Stimulated activated CD4-positive, alpha-beta T cell treated with anti-CD3 and anti-CD28 coated beads, TNF-alpha, amount 100 ng/mL, for 4 hours (primary cell): ENCODE measurements around the gene NOS1AP.

Experiments used
- DNase-seq, 3 experiments: peaks; one replicate each; pipeline ENCODE4 v3.0.0-alpha.2; 2020; ENCODE audit warnings: low read depth in 3 of 3

The NOS1AP gene

DNA sequence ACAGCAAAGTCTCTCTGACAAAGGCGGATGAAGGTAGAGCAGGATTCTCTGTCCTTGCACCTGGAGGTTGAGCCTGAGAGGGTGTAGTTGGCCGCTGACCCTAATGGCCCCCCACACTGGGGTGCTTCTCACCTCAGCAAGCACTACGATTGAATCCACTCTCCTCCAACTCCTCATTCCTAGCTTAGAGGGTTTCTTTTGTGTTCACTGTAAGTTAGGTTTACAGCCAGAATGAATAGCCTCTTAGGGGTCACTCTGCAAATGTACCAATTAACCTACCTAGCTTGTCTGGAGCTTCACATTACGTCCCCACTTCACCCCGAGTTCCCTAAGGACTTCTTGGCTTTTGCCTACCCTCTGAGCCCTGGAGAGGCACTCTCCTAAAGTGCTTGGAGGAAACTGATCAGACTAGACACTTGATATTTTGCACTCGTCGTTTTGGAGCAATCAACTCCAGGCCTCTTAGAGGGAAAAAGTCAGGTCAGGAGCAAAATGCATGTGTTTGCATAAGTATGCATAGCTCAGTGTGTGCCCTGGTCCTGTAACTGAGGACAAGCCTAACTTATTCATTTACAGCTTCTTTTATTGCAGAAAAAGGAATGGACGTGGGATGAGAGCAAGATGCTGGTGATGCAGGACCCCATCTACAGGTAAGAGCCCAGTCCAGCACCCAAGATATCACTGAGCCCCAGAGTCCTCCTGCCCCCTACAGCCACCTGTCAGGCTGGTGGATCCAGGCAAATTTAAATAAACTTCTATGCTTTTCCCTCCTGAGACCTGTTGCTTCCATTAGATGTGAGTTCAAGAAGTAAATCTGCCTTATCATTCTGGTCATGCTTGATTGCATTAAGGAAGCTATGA is 230.8 kb downstream of the NOS1AP start:
- DNase-seq = no peak

DNA sequence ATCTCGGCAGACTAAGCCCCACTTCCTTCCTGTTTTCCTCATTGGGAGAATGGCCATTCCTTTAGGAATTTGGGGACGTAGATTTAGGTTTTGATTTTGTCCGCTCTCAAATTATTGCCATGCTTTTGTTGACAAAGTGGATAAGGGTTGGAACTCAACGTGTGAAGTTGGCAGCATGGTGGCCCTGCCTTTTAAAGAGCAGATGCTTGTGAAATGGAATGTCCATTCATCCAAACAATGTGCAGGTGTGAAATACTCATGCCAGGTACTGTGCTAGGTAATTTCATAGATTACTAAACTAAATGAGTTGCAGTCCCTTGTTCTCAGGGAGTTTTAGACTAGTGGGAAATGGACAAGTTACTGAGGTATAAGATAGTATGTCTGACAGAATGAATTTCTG is 232.2 kb downstream of the NOS1AP start:
- DNase-seq = no peak

DNA sequence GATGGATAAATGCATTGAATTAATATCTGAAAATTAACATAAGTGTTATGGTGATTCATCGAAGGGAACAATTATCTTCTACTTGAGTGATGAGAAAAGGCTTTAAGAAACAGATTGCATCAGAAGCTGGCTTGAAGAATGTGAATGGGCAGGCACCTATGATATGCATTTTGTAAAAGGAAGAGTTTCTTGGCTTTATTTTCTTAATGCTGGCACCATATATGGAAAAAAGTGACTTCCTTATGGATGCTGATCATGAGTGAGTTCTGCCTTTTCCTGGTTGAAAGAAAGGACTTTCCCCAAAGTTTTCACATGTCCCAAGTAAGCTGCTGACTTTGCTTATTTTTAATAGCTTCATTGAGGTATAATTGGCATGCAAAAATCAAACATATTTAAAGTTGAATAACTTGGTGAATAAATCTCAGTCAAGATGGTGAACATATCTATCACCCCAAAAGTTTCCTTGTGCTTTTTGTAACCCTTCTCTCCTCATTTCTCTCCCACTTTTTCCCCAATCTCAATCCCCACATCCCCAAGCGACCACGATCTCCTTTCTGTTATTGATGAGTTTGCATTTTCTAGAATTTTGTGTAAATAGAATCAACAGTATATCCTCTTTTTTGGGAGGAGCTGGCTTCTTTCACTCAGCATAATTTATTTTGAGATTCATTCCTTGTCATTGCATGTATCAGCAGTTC is 233.0 kb downstream of the NOS1AP start:
- DNase-seq = no peak

DNA sequence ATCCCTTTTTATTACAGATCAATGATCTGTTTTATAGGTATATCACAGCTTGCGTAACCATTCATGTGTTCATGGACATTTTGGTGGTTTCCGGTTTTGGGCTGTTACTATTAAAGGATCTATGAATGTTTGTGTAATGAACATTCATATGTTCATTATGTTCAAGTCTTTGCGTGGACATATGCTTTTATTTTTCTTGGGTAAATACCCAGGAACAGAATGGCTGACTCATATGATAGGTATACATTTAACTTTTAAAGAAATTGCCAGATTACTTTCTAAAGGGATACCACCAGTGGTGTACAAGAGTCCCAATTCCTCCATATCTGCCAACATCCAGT is 233.5 kb downstream of the NOS1AP start:
- DNase-seq = no peak

DNA sequence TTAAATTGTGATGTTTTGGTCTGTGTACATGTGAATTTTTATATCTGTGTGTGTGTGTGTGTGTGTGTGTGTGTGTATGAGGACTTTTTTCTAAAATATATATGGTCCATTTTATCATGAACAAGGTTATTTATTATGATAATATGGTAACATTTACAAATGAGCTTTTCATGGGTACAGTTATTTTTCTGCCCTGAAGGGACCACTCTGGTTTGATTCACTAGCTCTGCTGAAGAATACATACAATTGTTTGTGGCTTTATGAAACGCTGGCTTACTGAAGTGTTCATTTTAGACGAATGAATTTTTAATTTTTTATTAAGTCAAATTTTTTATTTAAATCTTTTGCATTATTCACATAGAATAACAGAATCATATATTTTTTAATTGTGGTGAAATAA is 235.2 kb downstream of the NOS1AP start:
- DNase-seq = no peak

DNA sequence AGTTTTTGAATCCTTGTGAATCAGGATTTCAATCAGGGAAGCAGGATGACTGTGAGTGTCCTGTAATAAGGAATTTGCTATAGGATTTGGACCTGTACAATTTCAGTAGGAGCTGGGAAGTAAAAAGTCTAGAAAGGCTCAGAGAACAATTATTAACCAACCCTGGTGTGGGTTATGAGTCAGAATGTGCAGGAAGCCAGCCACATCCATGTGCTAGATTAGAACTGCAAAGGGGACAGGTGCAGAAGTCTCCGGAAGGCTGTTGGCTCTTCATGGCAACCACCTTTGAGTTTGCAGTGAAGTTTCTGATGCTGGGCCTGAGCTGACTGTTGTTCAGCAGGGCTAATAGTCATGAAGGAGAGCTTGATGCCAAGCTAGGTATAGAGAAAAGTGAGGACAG is 236.5 kb downstream of the NOS1AP start:
- no peak for DNase-seq

DNA sequence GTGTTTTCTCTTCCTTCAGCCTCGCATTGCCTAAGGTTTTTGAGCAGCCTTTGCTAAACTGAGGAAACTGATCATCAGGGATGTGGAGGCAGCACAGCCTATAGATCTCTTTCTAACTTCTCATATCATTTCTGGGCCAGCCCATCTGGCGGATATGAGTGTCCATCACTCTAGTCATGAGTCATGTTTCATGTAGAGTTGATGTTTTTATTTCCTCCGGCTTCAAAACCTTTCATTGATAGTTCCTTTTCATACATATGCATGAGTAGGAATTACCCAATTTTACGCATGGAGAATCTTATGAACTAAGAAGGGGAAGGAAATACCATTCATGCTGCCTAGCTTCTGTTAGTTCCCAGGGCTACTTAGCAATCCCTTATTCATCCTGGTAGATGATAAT is 240.8 kb downstream of the NOS1AP start:
- no peak for DNase-seq

DNA sequence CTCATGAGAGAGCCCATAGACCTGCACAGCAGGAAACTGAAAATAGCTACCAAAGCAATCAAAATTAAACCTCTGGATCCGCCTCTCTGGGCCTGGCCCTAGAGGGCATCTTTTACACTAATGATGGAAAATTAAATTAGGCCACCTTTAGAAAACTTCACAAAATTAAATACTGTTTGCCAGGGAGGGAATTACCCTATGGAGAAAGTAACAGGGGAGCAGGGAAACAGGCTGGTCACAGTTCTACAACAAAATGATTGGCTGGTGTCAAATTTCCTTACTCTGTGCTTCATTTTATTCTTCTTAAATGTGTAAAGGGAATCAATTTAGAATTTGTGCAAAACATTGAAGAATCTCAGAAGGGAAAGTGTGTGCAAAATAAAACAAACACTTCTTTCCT is 244.7 kb downstream of the NOS1AP start:
- no peak for DNase-seq

DNA sequence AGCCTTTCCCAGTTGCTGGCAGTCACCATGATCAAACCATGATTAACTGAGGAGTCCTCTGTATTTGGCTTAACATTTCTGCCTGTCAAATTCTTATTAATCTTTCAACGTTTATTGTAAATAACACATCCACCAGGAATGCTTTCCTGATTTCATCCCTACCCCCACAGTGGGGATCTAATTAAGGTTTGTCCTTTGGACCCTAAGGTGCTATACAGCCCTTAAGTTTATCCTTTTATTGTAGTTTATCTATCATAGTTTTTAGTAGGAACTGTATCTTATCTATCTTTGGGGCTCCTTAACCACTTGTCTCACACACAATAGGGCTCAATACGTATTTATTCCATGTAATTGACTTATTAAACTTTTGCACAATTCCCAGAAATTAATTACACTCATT is 246.2 kb downstream of the NOS1AP start:
- no peak for DNase-seq

DNA sequence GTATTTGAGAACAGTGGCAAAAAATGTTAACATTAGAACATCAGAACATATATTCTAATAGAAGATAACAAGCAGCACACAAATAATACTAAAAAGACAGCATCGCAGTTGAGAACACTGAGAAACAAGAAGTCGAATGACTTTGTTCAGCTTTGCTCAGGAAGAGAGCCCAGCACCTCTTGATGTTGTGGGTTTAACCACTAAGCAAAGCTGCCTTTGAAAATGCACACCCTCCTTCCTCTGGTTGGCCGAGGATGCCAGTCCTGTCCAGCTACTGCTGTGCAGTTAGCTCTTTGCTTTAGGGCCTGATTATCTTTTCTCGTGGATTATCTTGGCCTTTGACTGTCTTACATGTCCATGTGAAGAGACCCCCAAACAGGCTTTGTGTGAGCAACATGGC is 246.7 kb downstream of the NOS1AP start:
- no peak for DNase-seq

DNA sequence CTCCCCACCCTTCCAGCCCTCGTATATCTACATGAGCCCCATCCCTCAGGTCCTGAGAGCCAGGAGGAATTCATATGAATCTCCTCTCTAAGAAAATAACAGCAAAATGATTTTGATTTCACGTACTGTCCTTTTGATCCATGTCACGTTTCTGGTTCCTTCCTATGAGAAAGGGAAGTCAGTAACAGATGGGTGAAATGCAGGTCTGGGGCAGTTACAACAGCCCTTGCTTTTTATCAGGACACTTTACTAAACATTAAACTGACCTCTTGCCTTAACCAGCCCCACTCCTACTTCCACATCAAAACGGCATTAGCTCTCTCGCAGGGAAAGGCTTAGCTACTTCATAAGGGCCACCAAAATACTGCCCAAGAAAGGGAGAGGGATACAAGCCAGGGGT is 248.1 kb downstream of the NOS1AP start:
- no peak for DNase-seq

DNA sequence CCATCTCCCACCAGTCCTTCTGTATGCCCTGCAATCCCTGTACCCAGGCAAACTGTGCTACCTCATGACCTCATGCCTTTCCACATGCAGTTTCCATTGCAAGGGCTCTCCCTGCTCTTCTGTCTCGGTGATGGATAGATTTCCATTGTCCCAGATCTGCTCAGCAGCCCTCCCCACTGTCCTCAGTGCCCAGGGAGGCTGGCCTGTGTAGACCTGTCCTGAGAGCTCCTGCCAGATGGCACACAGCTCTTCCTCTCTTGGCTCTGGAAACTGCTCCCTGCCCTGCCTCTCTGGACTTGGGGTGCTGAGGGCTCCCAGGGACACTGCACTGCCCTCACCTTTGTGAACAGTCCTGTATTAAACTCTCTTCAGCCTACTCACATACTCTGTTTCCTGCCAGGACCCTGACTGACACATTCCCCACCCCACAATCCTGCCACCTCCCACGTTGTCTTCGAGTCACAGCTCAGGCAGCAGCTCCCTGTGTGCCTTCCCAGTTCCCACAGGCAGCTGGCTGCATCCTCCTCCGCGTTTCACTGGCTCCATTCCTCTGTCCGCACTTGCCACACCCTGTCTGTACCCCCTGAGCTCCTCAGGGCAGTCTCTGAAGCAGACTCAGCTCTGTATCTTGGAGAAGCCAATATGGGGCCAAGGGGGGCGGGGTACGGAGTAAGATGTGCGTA is 250.1 kb downstream of the NOS1AP start:
- no peak for DNase-seq

DNA sequence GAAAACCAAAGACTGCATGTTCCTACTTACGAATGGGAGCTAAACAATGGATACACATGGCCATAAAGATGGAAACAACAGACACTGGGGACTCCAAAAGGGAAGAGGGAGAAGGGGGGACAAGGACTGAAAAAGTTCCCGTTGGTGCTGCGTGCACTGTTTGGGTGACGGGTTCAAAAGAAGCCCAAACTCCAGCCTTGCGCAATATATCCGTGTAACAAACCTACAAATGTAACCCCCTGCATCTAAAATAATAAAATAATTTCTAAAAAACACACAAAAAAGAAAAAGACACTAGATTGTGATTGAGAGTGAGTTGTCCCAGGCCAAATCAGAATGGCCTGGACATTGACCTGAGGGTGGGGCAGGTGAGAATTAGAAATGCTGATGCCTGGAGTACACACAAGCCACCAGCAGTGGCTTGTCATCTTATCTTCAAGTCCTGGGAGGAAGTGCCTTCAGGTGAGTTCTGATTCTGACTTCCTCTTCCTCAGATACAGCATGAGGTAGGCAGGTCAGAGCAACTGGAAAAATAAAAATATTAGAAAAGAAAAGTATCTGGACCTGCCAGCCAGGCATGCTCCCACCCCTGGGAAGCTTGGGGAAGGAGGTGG is 252.4 kb downstream of the NOS1AP start:
- no peak for DNase-seq

DNA sequence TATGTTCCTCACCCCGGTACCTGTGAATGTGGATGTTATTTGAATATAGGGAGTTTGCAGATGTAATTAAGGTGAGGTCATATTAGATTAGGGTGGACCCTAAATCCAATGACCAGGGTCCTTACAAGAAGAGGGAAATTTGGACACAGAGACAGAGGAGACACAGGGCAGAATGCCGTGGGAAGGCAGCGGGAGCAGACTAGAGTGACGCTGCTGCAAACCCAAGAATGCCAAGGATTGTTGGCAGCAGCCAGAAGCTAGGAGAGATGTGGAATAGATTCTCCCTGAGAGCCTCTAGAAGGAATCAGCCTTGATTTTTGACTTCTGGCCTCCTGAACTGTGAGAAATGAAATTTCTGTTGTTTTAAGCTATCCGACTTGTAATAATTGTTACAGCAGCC is 253.5 kb downstream of the NOS1AP start:
- DNase-seq = no peak

DNA sequence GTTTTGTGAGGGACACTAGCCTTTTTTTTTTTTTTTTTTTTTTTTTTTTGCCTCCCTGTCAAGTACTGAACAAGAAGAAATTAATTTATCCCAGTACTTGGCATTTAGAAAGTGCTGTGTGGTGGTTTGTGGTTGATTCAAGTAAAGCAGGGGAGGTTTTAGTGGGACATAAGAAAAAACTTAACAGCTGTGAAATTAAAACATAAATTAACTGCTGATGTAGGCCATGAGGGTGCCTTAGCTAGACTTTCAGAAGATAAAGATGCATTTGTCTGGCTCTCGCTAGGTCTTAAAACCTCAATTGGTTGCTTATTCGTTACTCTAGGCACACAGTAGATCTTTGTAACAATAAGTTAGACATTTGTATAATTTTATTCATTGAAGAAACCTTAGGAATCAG is 254.9 kb downstream of the NOS1AP start:
- no peak for DNase-seq

DNA sequence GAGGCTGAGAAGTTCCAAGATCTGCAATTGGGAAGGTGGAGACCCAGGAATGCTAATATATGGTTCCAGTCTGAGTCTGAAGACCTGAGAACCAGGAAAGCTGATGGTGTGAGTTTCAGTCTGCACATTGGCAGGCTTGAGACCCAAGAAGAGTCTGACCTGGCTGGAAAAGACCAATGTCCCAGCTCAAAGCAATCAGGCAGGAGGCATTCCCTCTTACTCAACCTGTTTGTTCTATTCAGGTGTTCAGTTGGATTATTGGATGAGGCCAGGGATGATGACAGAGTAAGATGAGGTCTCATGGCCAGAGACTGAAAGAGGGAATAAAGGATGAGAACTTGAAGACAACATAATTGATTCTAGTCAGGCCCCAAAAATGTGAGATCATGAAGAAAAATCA is 257.1 kb downstream of the NOS1AP start:
- DNase-seq = no peak

DNA sequence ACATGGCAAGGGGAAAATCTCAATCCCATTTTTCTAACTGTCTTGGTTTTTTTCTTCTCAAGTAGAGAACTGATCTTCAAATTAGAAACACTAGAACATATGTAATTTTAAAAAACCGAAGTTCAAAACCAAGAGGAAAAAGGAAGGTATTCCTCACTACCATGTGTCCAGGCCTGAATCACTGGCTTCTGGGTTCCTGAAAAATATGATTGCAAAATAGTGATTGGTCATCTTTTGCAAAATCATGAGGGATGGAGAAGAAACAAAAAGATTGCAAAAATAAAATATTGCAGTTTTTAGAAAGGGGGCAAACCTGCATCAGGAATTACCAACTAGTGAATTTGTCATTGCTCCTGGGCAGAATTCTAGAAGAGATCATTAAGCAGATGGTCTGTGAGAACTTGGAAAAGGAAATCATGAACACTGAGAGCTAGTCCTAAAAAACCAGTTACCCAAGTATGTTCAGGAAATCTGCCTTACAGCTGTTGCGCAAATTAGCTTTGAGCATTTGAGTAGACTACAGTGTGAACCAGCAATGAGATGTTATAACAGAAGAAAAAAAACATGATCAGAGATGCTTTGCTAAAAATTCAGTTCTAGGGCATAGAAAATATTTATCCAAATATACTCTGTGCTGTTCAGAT is 257.8 kb downstream of the NOS1AP start:
- DNase-seq = no peak

DNA sequence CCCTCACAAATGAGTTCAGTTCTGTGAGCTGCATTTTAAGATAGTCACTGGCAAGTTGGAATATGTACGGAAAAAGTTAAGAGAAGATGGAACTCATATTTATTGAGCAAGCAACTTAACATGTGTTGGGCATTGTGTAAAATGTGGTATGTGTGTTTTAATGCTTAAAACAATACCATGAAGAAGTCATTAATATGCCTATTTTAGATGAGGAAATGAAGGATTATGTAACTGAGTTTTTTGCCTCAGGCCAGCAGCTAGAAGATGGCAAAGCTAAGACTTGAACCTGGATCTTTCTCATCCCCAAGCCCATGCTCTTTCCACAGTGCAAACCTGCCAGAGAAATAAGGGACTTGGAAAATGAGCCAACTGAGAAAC is 258.3 kb downstream of the NOS1AP start:
- DNase-seq = no peak

DNA sequence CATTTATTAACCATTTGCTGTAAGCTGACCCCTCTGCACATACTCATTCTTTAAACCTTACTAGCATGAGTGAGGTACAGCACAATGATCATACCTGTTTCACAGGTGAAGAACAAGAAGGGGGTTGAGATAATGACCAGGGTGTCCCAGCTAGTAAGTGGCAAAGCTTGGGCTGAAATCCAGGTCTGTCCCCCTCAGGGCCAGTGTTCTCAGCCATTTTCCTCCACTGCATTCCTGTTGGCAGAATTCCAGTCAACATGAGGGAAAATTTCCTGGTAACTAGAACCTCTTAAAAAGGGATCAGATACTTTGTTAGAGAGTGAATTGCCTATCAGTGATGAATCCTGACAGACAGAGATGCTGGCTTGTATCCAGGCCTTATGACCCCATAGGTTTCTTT is 259.0 kb downstream of the NOS1AP start:
- DNase-seq = no peak

DNA sequence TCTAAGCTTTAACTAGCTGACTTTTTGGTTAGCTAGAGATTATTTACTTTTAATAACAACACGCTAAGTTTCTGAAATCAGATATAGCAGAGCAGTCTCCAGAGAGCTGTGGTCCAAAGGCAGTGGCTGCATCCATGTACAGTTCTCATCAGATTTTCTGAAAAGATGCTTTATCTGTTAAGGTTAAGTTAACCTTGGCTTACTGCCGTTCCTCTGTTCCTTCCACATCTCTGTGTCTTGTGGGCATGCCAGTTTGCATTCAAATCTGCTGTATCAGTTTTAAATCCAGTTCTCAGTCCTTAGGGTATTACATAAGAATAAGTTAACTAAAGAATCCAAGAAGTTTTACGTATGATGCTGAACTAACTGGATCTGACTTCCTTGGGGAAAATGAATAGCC is 260.3 kb downstream of the NOS1AP start:
- DNase-seq = no peak

DNA sequence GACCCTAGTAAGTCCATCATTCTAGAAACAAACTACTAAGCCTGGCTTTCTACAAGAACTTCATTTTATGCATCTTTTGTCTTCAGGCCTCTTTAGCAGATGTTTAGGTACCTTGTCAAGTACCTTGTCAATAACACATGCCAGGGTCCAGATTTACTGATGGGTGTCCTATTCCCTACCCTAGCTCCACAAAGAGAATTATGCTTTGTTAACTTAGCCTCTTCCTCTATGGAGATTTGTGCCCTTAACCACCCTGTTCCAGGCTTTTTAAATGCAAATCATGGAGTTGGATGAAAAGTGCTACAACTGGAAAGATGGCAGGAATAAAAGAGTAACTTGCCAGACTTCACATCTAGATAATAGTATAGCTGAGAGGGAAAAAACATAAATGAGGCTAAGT is 264.5 kb downstream of the NOS1AP start:
- DNase-seq = no peak

DNA sequence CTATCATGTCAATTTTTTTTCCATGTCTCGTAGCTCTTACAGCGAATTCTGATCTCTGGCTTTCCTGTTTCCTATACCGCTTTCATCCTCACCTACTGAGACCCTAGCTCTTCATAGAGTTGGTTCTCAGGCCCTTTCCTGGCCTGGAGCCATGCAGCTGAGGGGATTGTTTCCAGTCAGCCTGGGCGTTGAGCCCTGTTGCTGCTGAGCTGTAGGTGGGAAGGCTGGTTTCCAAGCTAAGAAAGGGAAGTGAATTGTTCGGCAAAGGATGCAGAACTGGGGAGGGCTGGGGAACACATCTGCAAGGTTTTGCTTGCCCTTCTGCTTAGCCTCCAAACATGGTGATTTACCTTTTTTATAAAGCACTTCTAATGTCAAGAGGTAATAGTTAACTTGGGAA is 265.6 kb downstream of the NOS1AP start:
- DNase-seq = no peak
